Osteocyte (in vitro differentiated cells): ENCODE data around the gene PHKB. TPM values are rescaled to one million over a fixed set of nuclear protein-coding genes. Genes with fewer than 3 reads are reported as not detected.

Experiments used
- DNase-seq: peaks from one replicate; pipeline ENCODE4 v3.0.0; 2021; ENCODE audit warnings: mixed read lengths; ENCODE audit not compliant: unreplicated experiment; ENCODE audit errors: extremely low spot score
- H3K27ac Mint-ChIP-seq: one replicate; pipeline ENCODE4 v1.8.0; 2021; ENCODE audit warnings: mild to moderate bottlenecking, mixed read lengths; ENCODE audit not compliant: unreplicated experiment
- H3K27me3 Mint-ChIP-seq: one replicate; pipeline ENCODE4 v1.8.0; 2021; ENCODE audit warnings: mixed read lengths; ENCODE audit not compliant: unreplicated experiment
- H3K36me3 Mint-ChIP-seq: one replicate; pipeline ENCODE4 v1.8.0; 2021; ENCODE audit warnings: mixed read lengths; ENCODE audit not compliant: unreplicated experiment
- H3K4me1 Mint-ChIP-seq: one replicate; pipeline ENCODE4 v1.8.0; 2021; ENCODE audit warnings: mixed read lengths; ENCODE audit not compliant: unreplicated experiment
- H3K4me3 Mint-ChIP-seq: one replicate; pipeline ENCODE4 v1.8.0; 2021; ENCODE audit warnings: mild to moderate bottlenecking, moderate library complexity, mixed read lengths; ENCODE audit not compliant: unreplicated experiment
- H3K9me3 Mint-ChIP-seq: one replicate; pipeline ENCODE4 v1.8.0; 2021; ENCODE audit warnings: mixed read lengths; ENCODE audit not compliant: unreplicated experiment
- CTCF ChIP-seq: fragments of 200-600 bp; sonication (generic); IDR thresholded peaks from 2 replicates; pipeline ENCODE4 v1.5.0; 2021; ENCODE audit warnings: antibody characterized with exemption, mild to moderate bottlenecking, moderate library complexity
- total RNA-seq: library from RNA; stranded (reverse); gene quantifications from 2 replicates; pipeline ENCODE4 v1.2.1, GENCODE V29; 2021

The PHKB gene
- total RNA-seq, 1 donor from 2014 or later: 64.3 TPM

- no peak for TF ChIP-seq CTCF
- H3K9me3 Mint-ChIP-seq: no peaks in the 10 kb centered on the region
- H3K36me3 Mint-ChIP-seq: peaks cover 6% of the 10 kb centered on the region
- no peaks in the 10 kb centered on the region for H3K4me1 Mint-ChIP-seq
- no peaks in the 10 kb centered on the region for H3K27me3 Mint-ChIP-seq
- no peak overlapping the region for H3K4me3 Mint-ChIP-seq
- DNase-seq: no peak
- no peak overlapping the region for H3K27ac Mint-ChIP-seq
These were observed 163.4 kb downstream of the PHKB start for GRCh38 chr16:47624563-47624962.

- H3K9me3 Mint-ChIP-seq: no peaks in the 10 kb centered on the region
- no peak for TF ChIP-seq CTCF
- no peak for DNase-seq
- H3K4me1 Mint-ChIP-seq: no peaks in the 10 kb centered on the region
- no peaks in the 10 kb centered on the region for H3K27me3 Mint-ChIP-seq
- no peak overlapping the region for H3K27ac Mint-ChIP-seq
- H3K36me3 Mint-ChIP-seq: peaks cover 6% of the 10 kb centered on the region
- no peak overlapping the region for H3K4me3 Mint-ChIP-seq
These were observed 164.0 kb downstream of the PHKB start for GRCh38 chr16:47625115-47625567.

- no peak overlapping the region for H3K4me3 Mint-ChIP-seq
These were observed 165.1 kb downstream of the PHKB start for GRCh38 chr16:47626246-47626645.

GRCh38 chr16:47627085-47627639, 166.0 kb downstream of the PHKB start:
- no peak for DNase-seq
- H3K27ac Mint-ChIP-seq: no peak overlapping the region
- H3K36me3 Mint-ChIP-seq: peaks cover 10% of the 10 kb centered on the region
- TF ChIP-seq CTCF: no peak
- no peaks in the 10 kb centered on the region for H3K27me3 Mint-ChIP-seq
- H3K4me1 Mint-ChIP-seq: no peaks in the 10 kb centered on the region
- H3K9me3 Mint-ChIP-seq: no peaks in the 10 kb centered on the region
- no peak overlapping the region for H3K4me3 Mint-ChIP-seq

More at GRCh38 chr16:47626246-47626645, 165.1 kb downstream of the PHKB start:
- H3K9me3 Mint-ChIP-seq: no peaks in the 10 kb centered on the region
- H3K4me1 Mint-ChIP-seq: no peaks in the 10 kb centered on the region
- TF ChIP-seq CTCF: no peak
- peaks cover 10% of the 10 kb centered on the region for H3K36me3 Mint-ChIP-seq
- H3K27ac Mint-ChIP-seq: no peak overlapping the region
- no peak for DNase-seq
- H3K27me3 Mint-ChIP-seq: no peaks in the 10 kb centered on the region

GRCh38 chr16:47627721-47628120, 166.6 kb downstream of the PHKB start:
- no peak for TF ChIP-seq CTCF
- no peak overlapping the region for H3K4me3 Mint-ChIP-seq
- H3K27ac Mint-ChIP-seq: no peak overlapping the region
- H3K4me1 Mint-ChIP-seq: no peaks in the 10 kb centered on the region
- no peak for DNase-seq
- H3K36me3 Mint-ChIP-seq: peaks cover 10% of the 10 kb centered on the region
- H3K9me3 Mint-ChIP-seq: no peaks in the 10 kb centered on the region
- H3K27me3 Mint-ChIP-seq: no peaks in the 10 kb centered on the region
